Esophagus muscularis mucosa (tissue), 4 donors: ENCODE measurements around the gene STK36. TPM values are rescaled to one million over a fixed set of nuclear protein-coding genes. Genes with fewer than 3 reads are reported as not detected.

Experiments used
- DNase-seq: peaks from one replicate; pipeline ENCODE4 v3.0.0-alpha.2; 2017; ENCODE audit errors: extremely low spot score
- H3K27ac ChIP-seq, 4 donors: fragments of 200-600 bp; sonication (generic); replicated peaks in 1 of 4; 1 replicate in 3 of 4; 2 replicates in 1 of 4; pipeline ENCODE4 v1.5.1; 2016 to 2019; ENCODE audit warnings: mild to moderate bottlenecking in 1 of 4
- H3K27me3 ChIP-seq, 4 donors: fragments of 200-600 bp; sonication (generic); one replicate each; pipeline versions ENCODE4 v1.5.1 to v1.6.0; 2016 to 2019
- H3K36me3 ChIP-seq, 4 donors: fragments of 200-600 bp; sonication (generic); one replicate each; pipeline ENCODE4 v1.5.1; 2016 to 2019
- H3K4me1 ChIP-seq, 4 donors: fragments of 200-600 bp; sonication (generic); one replicate each; pipeline ENCODE4 v1.5.1; 2016 to 2019
- H3K4me3 ChIP-seq, 4 donors: fragments of 200-600 bp; sonication (generic); 1 replicate in 2 of 4; 2 replicates in 2 of 4; pipeline ENCODE4 v1.5.1; 2016 to 2019; ENCODE audit warnings: mild to moderate bottlenecking in 4 of 4, moderate library complexity in 1 of 4
- H3K9me3 ChIP-seq, 4 donors: fragments of 200-600 bp; sonication (generic); 1 replicate in 3 of 4; 2 replicates in 1 of 4; pipeline ENCODE4 v1.5.1; 2016 to 2019
- CTCF ChIP-seq, 3 experiments: fragments of 200-600 bp in 2 of 3; fragments of 450-650 bp in 1 of 3; sonication (generic) in 2 of 3; IDR thresholded peaks; one replicate each; pipeline ENCODE4 v1.5.1; 2017 to 2019; ENCODE audit warnings: antibody characterized with exemption in 3 of 3, mild to moderate bottlenecking in 2 of 3, moderate library complexity in 1 of 3
- EP300 ChIP-seq: sonication (generic); formaldehyde crosslinking; IDR thresholded peaks from one replicate; pipeline ENCODE4 v1.6.1; 2017; ENCODE audit warnings: antibody characterized with exemption
- POLR2A ChIP-seq: fragments of 450-650 bp; IDR thresholded peaks from one replicate; pipeline ENCODE4 v1.6.1; 2017; ENCODE audit warnings: antibody characterized with exemption, moderate library complexity, mild to moderate bottlenecking, low read depth
- POLR2AphosphoS5 ChIP-seq, 2 donors: sonication (generic); formaldehyde crosslinking; IDR thresholded peaks; one replicate each; pipeline ENCODE4 v1.6.1; 2017; ENCODE audit warnings: antibody characterized with exemption in 2 of 2
- WGBS: methylation state at CpG from one replicate; pipeline ENCODE4 v1.1.5; 2018; 5-methylcytosine and 5-hydroxymethylcytosine counted together
- intact Hi-C: fragments of 100-400 bp; cut with DNase I; formaldehyde crosslinking; loops from one replicate; pipeline ENCODE4 v1.15.1; 2023
- total RNA-seq, 4 donors: library from RNA; depleted of rRNA; stranded (reverse); fragments of >200 nt; gene quantifications; one replicate each; pipeline versions ENCODE4 v1.1.0 to v1.2.1, GENCODE V29; 2016

STK36 gene
- total RNA-seq, 4 donors from 2014 or later, result 12.1 to 19.1 (median 14.8) TPM

- H3K27ac ChIP-seq, result no peak overlapping the region
- no peak for DNase-seq
- no peaks in the 10 kb centered on the region for H3K27me3 ChIP-seq
- H3K4me1 ChIP-seq, result peaks cover 0 to 5% (median 0%) of the 10 kb centered on the region in 4 donors
- H3K9me3 ChIP-seq, result no peaks in the 10 kb centered on the region
- H3K4me3 ChIP-seq, result no peak overlapping the region
- TF ChIP-seq POLR2A (no peak), POLR2AphosphoS5 (IDR thresholded peaks at IDR 0.05) (peak; percentile 41 to 46), EP300 (no peak), CTCF (IDR thresholded peaks at IDR 0.05) (peak; percentile 73 to 93 (median 75))
- intact Hi-C loops, result loop anchor here (5.0 kb wide), 2 partner anchors 66 to 81 kb away; partner anchors contain the start of genes CNOT9 and USP37
- 62% methylated on average over 9 of the region's 9 CpGs for WGBS
- H3K36me3 ChIP-seq, result peaks cover 80 to 100% (median 96%) of the 10 kb centered on the region in 4 donors
Observed at GRCh38 chr2:218648088-218648786, 23.6 kb upstream of the STK36 start.

- H3K36me3 ChIP-seq, result peaks cover 76 to 100% (median 96%) of the 10 kb centered on the region in 4 donors
Observed at GRCh38 chr2:218648787-218649100, 23.1 kb upstream of the STK36 start.

GRCh38 chr2:218655751-218656150 is 16.1 kb upstream of the STK36 start:
- Histone ChIP-seq H3K4me3 (no peak overlapping the region), H3K4me1 (peaks cover 22 to 41% (median 27%) of the 10 kb centered on the region in 4 donors), H3K9me3 (no peaks in the 10 kb centered on the region), H3K27me3 (no peaks in the 10 kb centered on the region), H3K27ac (no peak overlapping the region), H3K36me3 (peaks cover 32 to 71% (median 52%) of the 10 kb centered on the region in 4 donors)
- intact Hi-C loops, result no loop called here
- no peak for DNase-seq
- TF ChIP-seq EP300, result no peak
- TF ChIP-seq CTCF (IDR thresholded peaks at IDR 0.05), result no peak
- TF ChIP-seq POLR2A, result no peak
- TF ChIP-seq POLR2AphosphoS5 (IDR thresholded peaks at IDR 0.05), result no peak
- WGBS, result 74% methylated on average over 2 of the region's 2 CpGs

More at GRCh38 chr2:218648787-218649100, 23.1 kb upstream of the STK36 start:
- no peak for TF ChIP-seq POLR2A
- no peak overlapping the region for H3K4me3 ChIP-seq
- H3K9me3 ChIP-seq, result no peaks in the 10 kb centered on the region
- H3K27ac ChIP-seq, result no peak overlapping the region
- DNase-seq, result no peak
- no peaks in the 10 kb centered on the region for H3K27me3 ChIP-seq
- intact Hi-C loops, result loop anchor here (5.0 kb wide), 2 partner anchors 66 to 81 kb away; partner anchors contain the start of genes CNOT9 and USP37
- peaks cover 0 to 5% (median 0%) of the 10 kb centered on the region in 4 donors for H3K4me1 ChIP-seq
- 87% methylated on average over 4 of the region's 11 CpGs for WGBS

- peak overlapping the region; percentile 76 to 83 (median 78) for H3K27ac ChIP-seq
- TF ChIP-seq POLR2A (no peak), CTCF (IDR thresholded peaks at IDR 0.05) (peak in 1 of 3 experiments; percentile 19)
- intact Hi-C loops, result no loop called here
- H3K4me3 ChIP-seq, result peak overlapping the region; percentile 81 to 97 (median 88)
- WGBS, result 4% methylated on average over 10 of the region's 27 CpGs
- H3K9me3 ChIP-seq, result no peaks in the 10 kb centered on the region
- peaks cover 22 to 43% (median 28%) of the 10 kb centered on the region in 4 donors for H3K4me1 ChIP-seq
- H3K36me3 ChIP-seq, result peaks cover 36 to 65% (median 47%) of the 10 kb centered on the region in 4 donors
- DNase-seq, result no peak
- H3K27me3 ChIP-seq, result no peaks in the 10 kb centered on the region
Observed at GRCh38 chr2:218658671-218659257, 13.1 kb upstream of the STK36 start.

GRCh38 chr2:218659258-218659987 is 12.5 kb upstream of the STK36 start, which contains the start of the genes BCS1L and ZNF142:
Gene BCS1L (plus strand): TSS chr2:218659683. CDS start chr2:218660988, 1,305 bp downstream.
Gene ZNF142 (minus strand): TSS chr2:218659623. CDS start chr2:218656429, 3,194 bp downstream.
- DNase-seq, result peak; percentile 97
- no peaks in the 10 kb centered on the region for H3K9me3 ChIP-seq
- intact Hi-C loops, result no loop called here
- H3K36me3 ChIP-seq, result peaks cover 43 to 65% (median 49%) of the 10 kb centered on the region in 4 donors
- WGBS, result 2% methylated on average over 20 of the region's 49 CpGs
- TF ChIP-seq POLR2A (no peak), EP300 (no peak), CTCF (IDR thresholded peaks at IDR 0.05) (no peak), POLR2AphosphoS5 (IDR thresholded peaks at IDR 0.05) (peak; percentile 65 to 81)
- peaks cover 22 to 43% (median 28%) of the 10 kb centered on the region in 4 donors for H3K4me1 ChIP-seq
- H3K27ac ChIP-seq, result peak within 1 kb of the TSS; percentile 76 to 83 (median 78)
- H3K4me3 ChIP-seq, result peak within 1 kb of the TSS; percentile 81 to 97 (median 88)
- H3K27me3 ChIP-seq, result no peaks in the 10 kb centered on the region
